Prostate gland (tissue), 2 donors: ENCODE results near the gene TP53I11. TPM values are rescaled to one million over a fixed set of nuclear protein-coding genes. Genes with fewer than 3 reads are reported as not detected.
A peak's percentile ranks its signal among the peaks of the same experiment; 100 is the strongest.

Experiments
- DNase-seq: peaks from one replicate; pipeline ENCODE4 v3.0.0-alpha.2; 2019; ENCODE audit warnings: low spot score
- H3K27ac ChIP-seq, 2 donors: fragments of 200-600 bp; sonication (generic); 2 replicates each; pipeline ENCODE4 v1.5.1; 2017 to 2019
- H3K27me3 ChIP-seq: fragments of 200-600 bp; sonication (generic); replicated peaks from 2 replicates; pipeline ENCODE4 v1.5.1; 2019; ENCODE audit not compliant: insufficient read depth
- H3K36me3 ChIP-seq, 2 donors: fragments of 200-600 bp; sonication (generic); 1 replicate in 1 of 2; 2 replicates in 1 of 2; pipeline versions ENCODE4 v1.5.1 to v1.8.1; 2017 to 2019
- H3K4me1 ChIP-seq: fragments of 200-600 bp; sonication (generic); replicated peaks from 2 replicates; pipeline ENCODE4 v1.5.1; 2019
- H3K4me3 ChIP-seq, 2 donors: fragments of 200-600 bp; sonication (generic); 2 replicates each; pipeline ENCODE4 v1.5.1; 2017 to 2019
- H3K9me3 ChIP-seq: fragments of 200-600 bp; sonication (generic); 2 replicates; pipeline ENCODE4 v1.5.1; 2017
- POLR2A ChIP-seq: fragments of 450-650 bp; IDR thresholded peaks from one replicate; pipeline ENCODE4 v1.6.1; 2016; ENCODE audit warnings: antibody characterized with exemption, mild to moderate bottlenecking
- POLR2AphosphoS5 ChIP-seq: sonication (generic); formaldehyde crosslinking; IDR thresholded peaks from one replicate; pipeline ENCODE4 v1.6.1; 2017; ENCODE audit warnings: antibody characterized with exemption
- WGBS: methylation state at CpG from one replicate; pipeline ENCODE4 v1.1.5; 2018; 5-methylcytosine and 5-hydroxymethylcytosine counted together
- intact Hi-C: fragments of 100-400 bp; cut with DNase I; formaldehyde crosslinking; loops from one replicate; pipeline ENCODE4 v1.14.2; 2022
- total RNA-seq, 2 donors: library from RNA; depleted of rRNA; stranded (reverse); fragments of >200 nt; gene quantifications; one replicate each; pipeline ENCODE4 v1.1.0, GENCODE V29; 2016
- TF ChIP-seq, protein P1 (sequence below), 4 experiments: fragments of 200-600 bp in 2 of 4; fragments of 450-650 bp in 2 of 4; sonication (generic) in 2 of 4; IDR thresholded peaks; 1 replicate in 3 of 4; 2 replicates in 1 of 4; pipeline ENCODE4 v1.5.1; 2016 to 2019; ENCODE audit warnings: antibody characterized with exemption in 4 of 4, mild to moderate bottlenecking in 2 of 4, moderate library complexity in 2 of 4

TP53I11 gene
- total RNA-seq, 2 donors from 2014 or later = 72.0 to 115 TPM

DNA sequence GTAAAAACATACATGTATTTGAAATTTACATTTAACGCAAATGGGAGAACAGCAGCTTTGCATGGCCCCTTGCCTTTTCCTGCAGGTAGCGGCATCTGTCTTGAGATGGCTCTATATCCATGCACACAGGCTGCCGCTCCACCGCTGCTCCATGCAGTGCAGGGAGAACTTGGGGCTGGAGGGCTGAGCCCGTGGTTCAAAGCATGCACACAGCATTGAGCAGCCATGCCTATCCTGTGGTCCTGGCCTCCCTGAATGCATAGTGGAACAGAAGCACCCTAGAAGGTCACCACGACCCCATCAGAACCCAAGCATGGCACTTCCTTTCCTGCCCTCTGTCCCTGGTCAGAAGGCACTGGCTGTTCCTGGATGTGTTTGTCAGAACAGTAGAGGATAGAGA lies 35.0 kb upstream of the TP53I11 start:
- 94% methylated on average over 6 of the region's 6 CpGs for WGBS
- Histone ChIP-seq H3K9me3 (no peaks in the 10 kb centered on the region), H3K27me3 (no peaks in the 10 kb centered on the region), H3K4me1 (no peaks in the 10 kb centered on the region), H3K27ac (no peak overlapping the region), H3K36me3 (no peaks in the 10 kb centered on the region), H3K4me3 (no peak overlapping the region)
- TF ChIP-seq, protein P1, sequence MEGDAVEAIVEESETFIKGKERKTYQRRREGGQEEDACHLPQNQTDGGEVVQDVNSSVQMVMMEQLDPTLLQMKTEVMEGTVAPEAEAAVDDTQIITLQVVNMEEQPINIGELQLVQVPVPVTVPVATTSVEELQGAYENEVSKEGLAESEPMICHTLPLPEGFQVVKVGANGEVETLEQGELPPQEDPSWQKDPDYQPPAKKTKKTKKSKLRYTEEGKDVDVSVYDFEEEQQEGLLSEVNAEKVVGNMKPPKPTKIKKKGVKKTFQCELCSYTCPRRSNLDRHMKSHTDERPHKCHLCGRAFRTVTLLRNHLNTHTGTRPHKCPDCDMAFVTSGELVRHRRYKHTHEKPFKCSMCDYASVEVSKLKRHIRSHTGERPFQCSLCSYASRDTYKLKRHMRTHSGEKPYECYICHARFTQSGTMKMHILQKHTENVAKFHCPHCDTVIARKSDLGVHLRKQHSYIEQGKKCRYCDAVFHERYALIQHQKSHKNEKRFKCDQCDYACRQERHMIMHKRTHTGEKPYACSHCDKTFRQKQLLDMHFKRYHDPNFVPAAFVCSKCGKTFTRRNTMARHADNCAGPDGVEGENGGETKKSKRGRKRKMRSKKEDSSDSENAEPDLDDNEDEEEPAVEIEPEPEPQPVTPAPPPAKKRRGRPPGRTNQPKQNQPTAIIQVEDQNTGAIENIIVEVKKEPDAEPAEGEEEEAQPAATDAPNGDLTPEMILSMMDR (IDR thresholded peaks at IDR 0.05) = no peak
- no peak for TF ChIP-seq POLR2A
- TF ChIP-seq POLR2AphosphoS5 = no peak
- no peak for DNase-seq
- intact Hi-C loops = no loop called here

DNA sequence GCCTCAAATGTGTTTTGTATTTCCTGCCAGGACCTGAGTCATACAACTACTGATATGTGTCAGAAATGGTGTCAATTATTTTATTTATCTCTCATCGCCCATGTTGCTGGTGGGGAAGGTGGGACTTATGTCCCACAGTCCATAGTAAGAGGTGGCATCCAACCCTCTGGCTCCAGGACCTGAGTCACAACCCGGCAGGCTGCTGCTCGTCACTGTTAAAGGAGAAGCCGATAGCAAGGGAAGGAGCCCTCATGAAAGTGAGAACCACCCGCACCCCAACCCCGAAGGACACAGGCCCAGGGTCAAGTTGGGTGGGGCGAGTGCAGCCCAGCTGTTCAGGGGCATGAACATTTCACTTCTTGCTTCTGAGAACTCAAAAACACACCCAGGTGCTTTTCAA lies 33.1 kb upstream of the TP53I11 start:
- no peaks in the 10 kb centered on the region for H3K27me3 ChIP-seq
- TF ChIP-seq, protein P1 (IDR thresholded peaks at IDR 0.05) = no peak
- no peak for TF ChIP-seq POLR2AphosphoS5
- TF ChIP-seq POLR2A = no peak
- H3K36me3 ChIP-seq = no peaks in the 10 kb centered on the region
- no peaks in the 10 kb centered on the region for H3K9me3 ChIP-seq
- no peak overlapping the region for H3K4me3 ChIP-seq
- intact Hi-C loops = no loop called here
- H3K27ac ChIP-seq = no peak overlapping the region
- DNase-seq = no peak
- 92% methylated on average over 7 of the region's 7 CpGs for WGBS
- peaks cover 14% of the 10 kb centered on the region for H3K4me1 ChIP-seq

DNA sequence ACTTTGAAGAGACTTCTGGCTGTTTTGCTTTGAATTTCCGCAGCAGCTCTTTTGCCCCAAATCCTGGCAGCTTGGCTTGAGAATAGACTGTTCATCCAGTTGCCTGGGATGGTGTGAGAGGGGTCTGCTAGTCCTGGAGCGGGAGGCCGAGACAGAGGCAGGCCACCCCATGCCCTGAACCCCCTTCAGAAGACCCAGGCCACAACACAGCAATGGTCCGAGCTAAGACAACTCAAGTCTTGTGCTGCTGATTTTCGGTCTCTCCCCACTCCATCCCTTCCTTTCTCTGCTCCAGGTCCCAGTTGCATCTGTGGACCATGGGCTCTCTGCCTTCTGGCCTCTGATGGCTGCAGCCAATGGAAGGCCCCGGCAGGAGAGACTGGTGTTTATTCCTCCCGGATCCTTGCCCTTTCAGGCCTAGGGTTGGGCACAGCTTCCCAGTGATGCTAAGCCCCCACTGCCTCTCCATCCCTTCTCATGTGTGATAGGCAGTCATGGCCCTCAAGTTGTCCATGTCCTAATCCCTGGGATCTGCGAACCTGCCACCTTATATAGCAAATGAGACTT lies 31.9 kb upstream of the TP53I11 start:
- Histone ChIP-seq H3K9me3 (no peaks in the 10 kb centered on the region), H3K27ac (no peak overlapping the region), H3K4me1 (peaks cover 14% of the 10 kb centered on the region), H3K27me3 (no peaks in the 10 kb centered on the region), H3K36me3 (no peaks in the 10 kb centered on the region), H3K4me3 (no peak overlapping the region)
- TF ChIP-seq, protein P1 (IDR thresholded peaks at IDR 0.05) = no peak
- TF ChIP-seq POLR2AphosphoS5 = no peak
- DNase-seq = no peak
- intact Hi-C loops = no loop called here
- WGBS = 92% methylated on average over 8 of the region's 8 CpGs

GRCh38 chr11:44980533-44981427 lies 30.1 kb upstream of the TP53I11 start:
- intact Hi-C loops = no loop called here
- Histone ChIP-seq H3K9me3 (no peaks in the 10 kb centered on the region), H3K36me3 (no peaks in the 10 kb centered on the region), H3K27ac (peak overlapping the region; percentile 82 to 88), H3K4me1 (peaks cover 14% of the 10 kb centered on the region), H3K27me3 (no peaks in the 10 kb centered on the region), H3K4me3 (no peak overlapping the region)
- TF ChIP-seq POLR2A = no peak
- TF ChIP-seq, protein P1 (IDR thresholded peaks at IDR 0.05) = no peak
- 84% methylated on average over 15 of the region's 15 CpGs for WGBS
- DNase-seq = no peak
